ENCODE data around the gene PAQR5. TPM values are rescaled to one million over a fixed set of nuclear protein-coding genes. Genes with fewer than 3 reads are reported as not detected.

The PAQR5 gene
- total RNA-seq, 1 experiment from 2014 or later: 4.9 TPM

GRCh38 chr15:69305933-69306568, 7.3 kb downstream of the PAQR5 start:
- no peak overlapping the region for H3K4me2 ChIP-seq

GRCh38 chr15:69307939-69308338, 9.2 kb downstream of the PAQR5 start:
- Histone ChIP-seq H3K27ac (no peak overlapping the region), H3K36me3 (ENCODE audit: low read depth) (no peaks in the 10 kb centered on the region), H4K20me1 (ENCODE audit: insufficient read depth) (no peaks in the 10 kb centered on the region), H3F3A (ENCODE audit: insufficient read depth, low read depth) (no peaks in the 10 kb centered on the region), H3K79me2 (ENCODE audit: low read depth) (no peaks in the 10 kb centered on the region), H3K4me3 (no peak overlapping the region), H3K4me1 (replicated peaks; ENCODE audit: insufficient read depth) (peaks cover 21% of the 10 kb centered on the region), H3K4me2 (no peak overlapping the region), H3K27me3 (ENCODE audit: insufficient read depth, low read depth) (no peaks in the 10 kb centered on the region), H3K9me3 (ENCODE audit: insufficient read depth, low read depth) (no peaks in the 10 kb centered on the region), H2AFZ (no peak overlapping the region), H3K9me2 (ENCODE audit: insufficient read depth) (no peaks in the 10 kb centered on the region)
- no peak for TF ChIP-seq EZH2 (IDR thresholded peaks at IDR 0.05; ENCODE audit: low read depth)
- no peak for TF ChIP-seq CTCF (conservative IDR thresholded peaks at IDR 0.05)
- POLR2A ChIA-PET (ENCODE audit: unreplicated experiment): no interaction called here
- BruUV-seq (replicated peaks): no TSS peak
- CTCF ChIA-PET: no interaction called here
- intact Hi-C loops (cut with micrococcal nuclease; ENCODE audit: unreplicated experiment): no loop called here
- DNase-seq: no peak

More at GRCh38 chr15:69305933-69306568, 7.3 kb downstream of the PAQR5 start:
- no peak for DNase-seq
- BruUV-seq (replicated peaks): no TSS peak
- Histone ChIP-seq H3K27ac (no peak overlapping the region), H3K9me3 (ENCODE audit: insufficient read depth, low read depth) (no peaks in the 10 kb centered on the region), H4K20me1 (ENCODE audit: insufficient read depth) (no peaks in the 10 kb centered on the region), H3F3A (ENCODE audit: insufficient read depth, low read depth) (no peaks in the 10 kb centered on the region), H3K27me3 (ENCODE audit: insufficient read depth, low read depth) (no peaks in the 10 kb centered on the region), H3K36me3 (ENCODE audit: low read depth) (no peaks in the 10 kb centered on the region), H3K9me2 (ENCODE audit: insufficient read depth) (no peaks in the 10 kb centered on the region), H3K79me2 (ENCODE audit: low read depth) (no peaks in the 10 kb centered on the region), H3K4me1 (replicated peaks; ENCODE audit: insufficient read depth) (peaks cover 12% of the 10 kb centered on the region), H2AFZ (no peak overlapping the region), H3K4me3 (no peak overlapping the region)
- intact Hi-C loops (cut with micrococcal nuclease; ENCODE audit: unreplicated experiment): no loop called here
- ChIA-PET POLR2A (ENCODE audit: unreplicated experiment) (interaction anchor here (0.6 kb wide), 1 partner anchor 11 kb away, joined by 3 read pairs; no protein-coding TSS in a partner anchor), CTCF (no interaction called here)
- no peak for TF ChIP-seq CTCF (conservative IDR thresholded peaks at IDR 0.05)
- TF ChIP-seq EZH2 (IDR thresholded peaks at IDR 0.05; ENCODE audit: low read depth): no peak

GRCh38 chr15:69308949-69309348, 10.2 kb downstream of the PAQR5 start:
- intact Hi-C loops (cut with micrococcal nuclease; ENCODE audit: unreplicated experiment): no loop called here
- BruUV-seq (replicated peaks): no TSS peak
- CTCF ChIA-PET: interaction anchor here (0.7 kb wide), 1 partner anchor 85 kb away, joined by 9 read pairs; no protein-coding TSS in a partner anchor

More at GRCh38 chr15:69308949-69309348, 10.2 kb downstream of the PAQR5 start:
- Histone ChIP-seq H3K36me3 (ENCODE audit: low read depth) (no peaks in the 10 kb centered on the region), H3K4me2 (no peak overlapping the region), H3K4me3 (no peak overlapping the region), H3K9me2 (ENCODE audit: insufficient read depth) (no peaks in the 10 kb centered on the region), H3K79me2 (ENCODE audit: low read depth) (no peaks in the 10 kb centered on the region), H2AFZ (no peak overlapping the region), H3K9me3 (ENCODE audit: insufficient read depth, low read depth) (no peaks in the 10 kb centered on the region), H3K4me1 (replicated peaks; ENCODE audit: insufficient read depth) (peaks cover 17% of the 10 kb centered on the region), H3F3A (ENCODE audit: insufficient read depth, low read depth) (no peaks in the 10 kb centered on the region), H3K27ac (no peak overlapping the region), H3K27me3 (ENCODE audit: insufficient read depth, low read depth) (no peaks in the 10 kb centered on the region), H4K20me1 (ENCODE audit: insufficient read depth) (no peaks in the 10 kb centered on the region)
- POLR2A ChIA-PET (ENCODE audit: unreplicated experiment): no interaction called here
- DNase-seq: no peak
- TF ChIP-seq EZH2 (IDR thresholded peaks at IDR 0.05; ENCODE audit: low read depth) (no peak), CTCF (conservative IDR thresholded peaks at IDR 0.05) (no peak)
